ENCODE data around the gene TMEM198.

GRCh38 chr2:219521066-219521880 lies 22.6 kb upstream of the TMEM198 start:
- TF ChIP-seq EZH2 (IDR thresholded peaks at IDR 0.05; ENCODE audit: insufficient read depth, poor library complexity, severe bottlenecking) (no peak), EZH2phosphoT487 (IDR thresholded peaks at IDR 0.05; ENCODE audit: insufficient read depth, low read depth) (no peak)

All from GM23248 (cell line).